ENCODE data around the gene A1BG.

DNA sequence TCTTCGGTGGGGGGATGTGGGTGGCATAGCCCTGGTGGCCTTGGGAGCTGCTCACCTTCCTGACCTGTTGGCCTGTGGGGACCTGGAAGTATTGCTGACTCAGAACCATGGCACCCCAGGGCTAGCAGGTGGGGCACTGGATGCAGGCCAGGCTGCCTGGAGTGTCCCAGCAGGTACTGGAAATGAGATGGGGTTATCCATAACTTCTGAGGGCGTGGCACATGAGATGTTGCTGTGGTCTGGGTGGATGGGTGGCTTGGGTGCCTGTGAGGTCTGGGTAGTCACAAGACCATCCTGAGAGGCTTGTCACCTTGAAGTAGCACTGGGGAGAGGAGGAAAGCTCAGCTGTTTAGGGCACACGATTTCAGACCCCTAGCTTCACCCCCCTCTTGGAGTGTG is 41.5 kb upstream of the A1BG start:
- TF ChIP-seq POLR2A (IDR thresholded peaks at IDR 0.05): no peak
- TF ChIP-seq, protein P1, sequence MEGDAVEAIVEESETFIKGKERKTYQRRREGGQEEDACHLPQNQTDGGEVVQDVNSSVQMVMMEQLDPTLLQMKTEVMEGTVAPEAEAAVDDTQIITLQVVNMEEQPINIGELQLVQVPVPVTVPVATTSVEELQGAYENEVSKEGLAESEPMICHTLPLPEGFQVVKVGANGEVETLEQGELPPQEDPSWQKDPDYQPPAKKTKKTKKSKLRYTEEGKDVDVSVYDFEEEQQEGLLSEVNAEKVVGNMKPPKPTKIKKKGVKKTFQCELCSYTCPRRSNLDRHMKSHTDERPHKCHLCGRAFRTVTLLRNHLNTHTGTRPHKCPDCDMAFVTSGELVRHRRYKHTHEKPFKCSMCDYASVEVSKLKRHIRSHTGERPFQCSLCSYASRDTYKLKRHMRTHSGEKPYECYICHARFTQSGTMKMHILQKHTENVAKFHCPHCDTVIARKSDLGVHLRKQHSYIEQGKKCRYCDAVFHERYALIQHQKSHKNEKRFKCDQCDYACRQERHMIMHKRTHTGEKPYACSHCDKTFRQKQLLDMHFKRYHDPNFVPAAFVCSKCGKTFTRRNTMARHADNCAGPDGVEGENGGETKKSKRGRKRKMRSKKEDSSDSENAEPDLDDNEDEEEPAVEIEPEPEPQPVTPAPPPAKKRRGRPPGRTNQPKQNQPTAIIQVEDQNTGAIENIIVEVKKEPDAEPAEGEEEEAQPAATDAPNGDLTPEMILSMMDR (IDR thresholded peaks at IDR 0.05): no peak
